HepG2 (cell line): ENCODE measurements around the gene ROM1. TPM values are rescaled to one million over a fixed set of nuclear protein-coding genes. Genes with fewer than 3 reads are reported as not detected.

ENCODE experiments used
- ATF4 ChIP-seq, 2 experiments: fragments of 450-650 bp in 1 of 2; sonication (generic) in 1 of 2; formaldehyde crosslinking; IDR thresholded peaks; 2 replicates each; pipeline versions ENCODE4 v1.5.0 to v1.8.0; 2020 to 2022; ENCODE audit warnings: mild to moderate bottlenecking in 1 of 2, missing genetic modification reagents in 1 of 2
- CREB3 ChIP-seq: sonication (generic); formaldehyde crosslinking; IDR thresholded peaks from 2 replicates; pipeline ENCODE4 v1.5.0; 2020; ENCODE audit warnings: missing genetic modification reagents
- ESRRA ChIP-seq: sonication (generic); formaldehyde crosslinking; IDR thresholded peaks from 2 replicates; pipeline ENCODE4 v1.5.1; 2020; ENCODE audit warnings: mild to moderate bottlenecking, low read depth, missing genetic modification reagents
- GMEB2 ChIP-seq: IDR thresholded peaks from 2 replicates; pipeline ENCODE4 v1.6.1; 2016; ENCODE audit warnings: missing biosample characterization, missing genetic modification reagents, low read depth
- KDM5A ChIP-seq: fragments of 200-600 bp; sonication (generic); IDR thresholded peaks from 2 replicates; pipeline ENCODE4 v1.7.0; 2018; ENCODE audit warnings: antibody characterized with exemption, mild to moderate bottlenecking, low read length, borderline replicate concordance
- LCORL ChIP-seq, 2 experiments: fragments of 450-650 bp in 1 of 2; sonication (generic) in 1 of 2; formaldehyde crosslinking in 1 of 2; IDR thresholded peaks; 2 replicates each; pipeline versions ENCODE4 v1.5.0 to v1.6.1; 2017 to 2020; ENCODE audit warnings: antibody characterized with exemption in 1 of 2, missing genetic modification reagents in 1 of 2
- PRDM15 ChIP-seq: sonication (generic); formaldehyde crosslinking; IDR thresholded peaks from 2 replicates; pipeline ENCODE4 v1.4.0; 2020; ENCODE audit warnings: missing genetic modification reagents
- SATB2 ChIP-seq: sonication (generic); formaldehyde crosslinking; IDR thresholded peaks from 2 replicates; pipeline ENCODE4 v1.5.0; 2020; ENCODE audit warnings: missing genetic modification reagents
- SMARCC2 ChIP-seq: fragments of 450-650 bp; IDR thresholded peaks from 2 replicates; pipeline ENCODE4 v1.6.1; 2017; ENCODE audit warnings: antibody characterized with exemption, mild to moderate bottlenecking
- SSRP1 ChIP-seq: IDR thresholded peaks from 2 replicates; pipeline ENCODE4 v1.6.1; 2016; ENCODE audit warnings: control low read depth
- TBX3 ChIP-seq: fragments of 450-650 bp; IDR thresholded peaks from 2 replicates; pipeline ENCODE4 v1.6.1; 2017; ENCODE audit warnings: antibody characterized with exemption, mild to moderate bottlenecking, inconsistent platforms, borderline replicate concordance
- TIGD3 ChIP-seq: sonication (generic); formaldehyde crosslinking; IDR thresholded peaks from 2 replicates; pipeline ENCODE4 v1.5.1; 2020; ENCODE audit warnings: mild to moderate bottlenecking, missing genetic modification reagents, borderline replicate concordance
- TSC22D2 ChIP-seq: sonication (generic); formaldehyde crosslinking; IDR thresholded peaks from 2 replicates; pipeline ENCODE4 v1.5.1; 2020; ENCODE audit warnings: missing genetic modification reagents, mild to moderate bottlenecking, borderline replicate concordance
- ZFP90 ChIP-seq: sonication (generic); formaldehyde crosslinking; IDR thresholded peaks from 2 replicates; pipeline ENCODE4 v1.8.0; 2022; ENCODE audit warnings: missing genetic modification reagents, mild to moderate bottlenecking, inconsistent platforms, borderline replicate concordance
- ZNF121 ChIP-seq: sonication (generic); formaldehyde crosslinking; IDR thresholded peaks from 2 replicates; pipeline ENCODE4 v1.5.0; 2020; ENCODE audit warnings: mild to moderate bottlenecking, missing genetic modification reagents
- ZNF124 ChIP-seq: sonication (generic); formaldehyde crosslinking; IDR thresholded peaks from 2 replicates; pipeline ENCODE4 v1.4.0; 2020; ENCODE audit warnings: missing genetic modification reagents
- ZNF235 ChIP-seq: sonication (generic); formaldehyde crosslinking; IDR thresholded peaks from 2 replicates; pipeline ENCODE4 v1.8.1; 2023; ENCODE audit warnings: mild to moderate bottlenecking, missing genetic modification reagents, borderline replicate concordance
- ZNF292 ChIP-seq: sonication (generic); formaldehyde crosslinking; IDR thresholded peaks from 2 replicates; pipeline ENCODE4 v1.8.1; 2022; ENCODE audit warnings: mild to moderate bottlenecking, low read depth, missing genetic modification reagents, borderline replicate concordance
- ZNF329 ChIP-seq: sonication (generic); formaldehyde crosslinking; IDR thresholded peaks from 2 replicates; pipeline ENCODE4 v1.9.0; 2021; ENCODE audit warnings: low read depth, mild to moderate bottlenecking, missing genetic modification reagents
- ZSCAN20 ChIP-seq: sonication (generic); formaldehyde crosslinking; IDR thresholded peaks from 2 replicates; pipeline ENCODE4 v1.4.0; 2020; ENCODE audit warnings: missing genetic modification reagents, mild to moderate bottlenecking, borderline replicate concordance
- polyA plus RNA-seq, 8 experiments: library from polyadenylated mRNA; depleted of rRNA in 3 of 8; stranded (reverse) in 7 of 8; unstranded in 1 of 8; fragments of >200 nt; fragmentation: Illumina TruSeq in 4 of 8; extraction: Trizol in 4 of 8; gene quantifications; 2 replicates each; pipeline versions ENCODE4 v1.2.1 to v1.2.3, GENCODE V29; 2011 to 2016; ENCODE audit warnings: low read depth in 4 of 8, missing spikeins in 1 of 8, mixed read lengths in 1 of 8; ENCODE audit not compliant: insufficient read depth in 1 of 8
- total RNA-seq, 5 experiments: library from RNA; depleted of rRNA; stranded (reverse); fragments of >200 nt; fragmentation: Illumina TruSeq; extraction: Trizol; gene quantifications; 2 replicates each; pipeline ENCODE4 v1.2.3, GENCODE V29; 2016; ENCODE audit warnings: low read depth in 1 of 5

Gene ROM1
- total and polyA plus RNA-seq, 2 of the 13 experiments (the other 11 are each of a cell fraction or from before 2014, with no cell fraction given) = 1.2 to 2.4 TPM

GRCh38 chr11:62664405-62665074, 51.5 kb downstream of the ROM1 start (continued):
- peak; percentile 20; the same call in 1 of the 2 replicates for TF ChIP-seq ZFP90 (CRISPR knock-in tag)
- no peak for TF ChIP-seq GMEB2
- TF ChIP-seq TBX3 = no peak
- TF ChIP-seq ZNF121 = 0 out of 2 replicates have a peak, but pooled peaks have one; percentile 19
- TF ChIP-seq ZNF124 (CRISPR knock-in tag) = peak; percentile 28; the same call in 1 of the 2 replicates
- 0 out of 2 replicates have a peak, but pooled peaks have one; percentile 29 for TF ChIP-seq ZNF329 (CRISPR knock-in tag)
- no peak; the same call in 1 of the 2 replicates for TF ChIP-seq SATB2 (CRISPR knock-in tag)
- peak; percentile 56; the same call in 1 of the 2 replicates for TF ChIP-seq KDM5A
- TF ChIP-seq PRDM15 (CRISPR knock-in tag) = no peak; the same call in 1 of the 2 replicates
- peak; percentile 26; the same call in 1 of the 2 replicates for TF ChIP-seq ZNF292 (CRISPR knock-in tag)
- TF ChIP-seq LCORL (IDR thresholded peaks at IDR 0.05) = no peak
- TF ChIP-seq LCORL (CRISPR knock-in tag; IDR thresholded peaks at IDR 0.05) = 0 out of 2 replicates have a peak, but pooled peaks have one; percentile 19
- no peak for TF ChIP-seq ESRRA (CRISPR knock-in tag)
- TF ChIP-seq TSC22D2 (CRISPR knock-in tag) = 0 out of 2 replicates have a peak, but pooled peaks have one; percentile 4
- TF ChIP-seq SSRP1 = no peak
- no peak for TF ChIP-seq CREB3 (CRISPR knock-in tag)
- 0 out of 4 replicates have a peak, but pooled peaks of 1 of the 2 experiments have one; percentile 2 for TF ChIP-seq ATF4 (CRISPR knock-in tag; IDR thresholded peaks at IDR 0.05)
- TF ChIP-seq ZNF235 = no peak
- peak; percentile 86; the same call in 1 of the 2 replicates for TF ChIP-seq ZSCAN20 (CRISPR knock-in tag)
- TF ChIP-seq TIGD3 (CRISPR knock-in tag) = 0 out of 2 replicates have a peak, but pooled peaks have one; percentile 11
- TF ChIP-seq SMARCC2 = no peak
